RWPE2 (cell line): Measurements from ENCODE around the gene PCSK5.

Experiments
- ATAC-seq: fragments of 200-7000 bp; cut with Tn5 transposase; 3 replicates; pipeline ENCODE4 v1.9.1; 2021; ENCODE audit warnings: low read depth
- DNase-seq: peaks from one replicate; pipeline ENCODE4 v3.0.0-alpha.2; 2020; ENCODE audit warnings: low spot score
- H3K27ac ChIP-seq: fragments of 450-650 bp; 2 replicates; pipeline ENCODE4 v1.5.1; 2017; ENCODE audit warnings: mild to moderate bottlenecking; ENCODE audit not compliant: poor library complexity, severe bottlenecking
- H3K27me3 ChIP-seq: fragments of 250-450 bp; sonication (Bioruptor Pico); 2 replicates; pipeline ENCODE4 v1.5.1; 2021; ENCODE audit warnings: mild to moderate bottlenecking, moderate library complexity; ENCODE audit not compliant: insufficient read depth, poor library complexity, severe bottlenecking
- H3K36me3 ChIP-seq: fragments of 250-450 bp; sonication (Bioruptor Pico); 2 replicates; pipeline ENCODE4 v1.5.1; 2020; ENCODE audit warnings: low read depth, mild to moderate bottlenecking, moderate library complexity
- H3K4me1 ChIP-seq: fragments of 250-450 bp; sonication (Bioruptor Pico); 2 replicates; pipeline ENCODE4 v1.5.1; 2021; ENCODE audit warnings: mild to moderate bottlenecking, moderate library complexity; ENCODE audit not compliant: insufficient read depth, poor library complexity, severe bottlenecking
- H3K4me3 ChIP-seq: fragments of 250-450 bp; sonication (Bioruptor Pico); 2 replicates; pipeline ENCODE4 v1.5.1; 2021; ENCODE audit warnings: mild to moderate bottlenecking, moderate library complexity; ENCODE audit not compliant: severe bottlenecking
- H3K9me3 ChIP-seq: fragments of 250-450 bp; sonication (Bioruptor Pico); 2 replicates; pipeline ENCODE4 v1.5.1; 2021; ENCODE audit warnings: mild to moderate bottlenecking, moderate library complexity; ENCODE audit not compliant: severe bottlenecking
- TF ChIP-seq, protein P1 (sequence below): fragments of 450-650 bp; IDR thresholded peaks from one replicate; pipeline ENCODE4 v1.5.1; 2017; ENCODE audit warnings: mild to moderate bottlenecking, moderate library complexity; ENCODE audit not compliant: poor library complexity, severe bottlenecking

The PCSK5 gene

DNA sequence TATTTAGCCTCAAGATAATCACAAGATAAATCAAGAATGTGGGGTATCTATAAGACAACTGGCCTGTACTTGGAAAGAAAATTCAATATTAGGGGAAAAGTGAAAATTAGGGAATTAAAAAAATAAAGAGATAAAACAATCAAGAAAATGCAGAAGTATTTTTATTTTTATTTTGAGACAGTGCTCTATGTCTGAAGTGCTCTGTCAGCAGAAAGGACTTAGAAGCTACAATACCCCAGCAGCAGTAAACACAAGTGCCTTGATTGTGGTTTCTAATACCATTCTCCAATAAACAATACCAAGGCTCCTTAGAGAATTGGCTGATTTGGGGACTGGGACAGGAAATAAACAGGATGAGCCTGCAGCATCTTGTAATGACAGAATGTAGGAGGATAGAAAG is 358.8 kb downstream of the PCSK5 start:
- TF ChIP-seq, protein P1, sequence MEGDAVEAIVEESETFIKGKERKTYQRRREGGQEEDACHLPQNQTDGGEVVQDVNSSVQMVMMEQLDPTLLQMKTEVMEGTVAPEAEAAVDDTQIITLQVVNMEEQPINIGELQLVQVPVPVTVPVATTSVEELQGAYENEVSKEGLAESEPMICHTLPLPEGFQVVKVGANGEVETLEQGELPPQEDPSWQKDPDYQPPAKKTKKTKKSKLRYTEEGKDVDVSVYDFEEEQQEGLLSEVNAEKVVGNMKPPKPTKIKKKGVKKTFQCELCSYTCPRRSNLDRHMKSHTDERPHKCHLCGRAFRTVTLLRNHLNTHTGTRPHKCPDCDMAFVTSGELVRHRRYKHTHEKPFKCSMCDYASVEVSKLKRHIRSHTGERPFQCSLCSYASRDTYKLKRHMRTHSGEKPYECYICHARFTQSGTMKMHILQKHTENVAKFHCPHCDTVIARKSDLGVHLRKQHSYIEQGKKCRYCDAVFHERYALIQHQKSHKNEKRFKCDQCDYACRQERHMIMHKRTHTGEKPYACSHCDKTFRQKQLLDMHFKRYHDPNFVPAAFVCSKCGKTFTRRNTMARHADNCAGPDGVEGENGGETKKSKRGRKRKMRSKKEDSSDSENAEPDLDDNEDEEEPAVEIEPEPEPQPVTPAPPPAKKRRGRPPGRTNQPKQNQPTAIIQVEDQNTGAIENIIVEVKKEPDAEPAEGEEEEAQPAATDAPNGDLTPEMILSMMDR: no peak
- no peak for ATAC-seq
- Histone ChIP-seq H3K4me1 (no peaks in the 10 kb centered on the region), H3K4me3 (no peak overlapping the region), H3K36me3 (no peaks in the 10 kb centered on the region), H3K27me3 (no peaks in the 10 kb centered on the region), H3K27ac (no peak overlapping the region), H3K9me3 (no peaks in the 10 kb centered on the region)
- DNase-seq: no peak

DNA sequence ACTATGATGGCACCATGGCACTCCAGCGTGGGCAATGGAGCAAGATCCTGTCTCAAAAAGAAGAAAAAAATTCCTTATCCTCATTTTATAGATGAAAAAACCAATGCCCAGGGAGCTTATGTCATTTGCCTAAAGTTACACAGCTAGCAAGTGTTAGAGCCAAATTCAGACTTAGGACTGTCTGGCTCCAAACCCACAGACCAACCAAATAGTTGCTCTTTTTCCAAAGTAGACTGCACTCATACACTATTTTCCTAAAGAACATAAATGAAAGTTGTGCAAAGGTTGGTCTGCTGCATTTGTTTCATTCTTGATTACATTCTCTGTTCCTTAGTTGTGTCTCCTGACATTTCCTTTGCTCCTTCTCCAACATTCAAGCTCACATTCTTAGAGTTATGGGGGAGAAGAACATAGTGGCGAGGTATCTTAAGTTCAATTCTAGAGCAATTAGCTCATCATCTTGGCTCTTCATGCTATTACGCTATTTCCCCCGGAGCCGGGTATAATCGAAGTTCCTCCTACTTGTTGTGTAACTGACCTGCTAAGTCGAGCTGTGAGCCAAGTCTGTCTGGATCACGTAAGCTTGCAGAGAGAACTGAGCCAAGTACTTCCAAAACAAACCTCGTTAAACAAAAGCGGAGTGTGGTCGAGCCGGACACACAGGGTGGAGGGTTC is 365.4 kb downstream of the PCSK5 start:
- TF ChIP-seq, protein P1: no peak
- Histone ChIP-seq H3K36me3 (no peaks in the 10 kb centered on the region), H3K27ac (no peak overlapping the region), H3K4me3 (no peak overlapping the region), H3K4me1 (no peaks in the 10 kb centered on the region), H3K27me3 (no peaks in the 10 kb centered on the region), H3K9me3 (no peaks in the 10 kb centered on the region)
- DNase-seq (no peak), ATAC-seq (peak; percentile 77)

DNA sequence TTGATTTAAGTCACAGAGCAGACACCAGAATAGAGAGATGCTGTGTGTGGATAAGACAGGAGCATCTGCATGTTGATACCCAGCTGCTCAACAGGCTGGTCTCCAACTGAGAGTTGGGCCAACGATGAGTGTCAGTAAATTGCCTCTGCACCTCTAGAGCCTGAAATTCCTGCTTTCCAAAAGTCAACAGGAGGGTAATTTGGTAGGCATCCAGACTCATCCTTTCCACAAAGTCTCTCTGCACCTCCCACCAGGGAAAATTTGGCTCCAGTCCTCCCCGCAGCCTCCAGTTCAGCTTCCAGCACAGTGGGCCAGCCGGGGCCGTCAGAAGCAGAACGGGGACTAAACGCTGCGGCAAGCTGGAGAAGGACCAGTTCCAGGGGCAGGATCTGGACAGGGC is 366.8 kb downstream of the PCSK5 start:
- DNase-seq (no peak), ATAC-seq (no peak)
- Histone ChIP-seq H3K27ac (no peak overlapping the region), H3K27me3 (no peaks in the 10 kb centered on the region), H3K4me3 (no peak overlapping the region), H3K4me1 (no peaks in the 10 kb centered on the region), H3K9me3 (no peaks in the 10 kb centered on the region), H3K36me3 (no peaks in the 10 kb centered on the region)
- TF ChIP-seq, protein P1: no peak

DNA sequence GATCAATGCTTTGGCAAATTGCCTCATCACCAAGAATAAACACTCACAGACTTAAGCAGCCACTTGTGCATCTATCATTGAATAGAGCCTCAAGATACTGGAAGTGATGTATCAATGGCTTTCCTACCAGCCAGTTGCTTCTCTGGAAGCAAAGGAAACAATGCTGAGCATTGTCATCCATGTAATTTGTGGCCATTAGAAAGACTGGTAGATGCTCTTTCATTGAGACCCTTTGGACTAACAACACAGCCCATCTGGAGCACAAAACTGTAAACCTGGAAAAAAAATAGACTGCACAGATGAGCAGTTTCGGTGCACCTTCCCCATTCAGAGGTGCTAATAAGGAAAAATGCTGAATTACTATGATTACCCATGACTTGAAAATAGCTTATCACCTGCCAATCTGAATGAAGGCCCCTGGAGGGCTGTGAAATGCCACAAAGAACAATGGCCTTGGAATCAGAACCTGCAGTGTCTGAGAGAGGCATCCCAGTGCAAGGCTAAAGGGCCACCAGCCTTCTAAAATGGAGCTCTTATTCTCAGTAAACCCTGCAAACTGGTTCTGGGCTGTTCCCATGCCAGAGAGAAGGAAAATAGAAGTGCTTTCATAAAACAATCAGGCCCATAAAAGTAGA is 376.3 kb downstream of the PCSK5 start:
- no peaks in the 10 kb centered on the region for H3K36me3 ChIP-seq
- DNase-seq (no peak), ATAC-seq (no peak)
- H3K4me1 ChIP-seq: no peaks in the 10 kb centered on the region
- no peak overlapping the region for H3K4me3 ChIP-seq
- H3K9me3 ChIP-seq: no peaks in the 10 kb centered on the region
- H3K27ac ChIP-seq: no peak overlapping the region
- TF ChIP-seq, protein P1: no peak
- H3K27me3 ChIP-seq: no peaks in the 10 kb centered on the region

DNA sequence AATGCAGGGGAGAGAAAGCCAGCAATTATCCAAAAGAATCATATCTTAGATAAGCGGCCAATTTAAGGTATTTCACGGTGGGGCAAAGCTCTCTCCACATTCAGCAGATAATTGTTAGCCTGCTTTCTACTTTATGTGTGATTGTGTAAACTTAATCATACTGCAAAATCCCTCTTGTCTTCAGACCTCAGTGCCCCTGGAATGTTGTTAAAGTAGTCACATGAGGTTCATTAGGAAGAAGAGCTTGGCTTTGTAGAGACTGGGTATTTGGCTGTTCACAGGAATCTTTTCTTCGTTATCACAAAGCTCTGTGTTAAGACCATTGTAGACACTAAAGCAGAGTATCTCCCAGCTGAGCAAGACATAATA is 376.8 kb downstream of the PCSK5 start:
- TF ChIP-seq, protein P1: no peak
- Histone ChIP-seq H3K4me1 (no peaks in the 10 kb centered on the region), H3K36me3 (no peaks in the 10 kb centered on the region), H3K27me3 (no peaks in the 10 kb centered on the region), H3K9me3 (no peaks in the 10 kb centered on the region), H3K27ac (no peak overlapping the region), H3K4me3 (no peak overlapping the region)
- no peak for DNase-seq
- ATAC-seq: no peak
